ENCODE results near the gene TTBK2.

Gene TTBK2

DNA sequence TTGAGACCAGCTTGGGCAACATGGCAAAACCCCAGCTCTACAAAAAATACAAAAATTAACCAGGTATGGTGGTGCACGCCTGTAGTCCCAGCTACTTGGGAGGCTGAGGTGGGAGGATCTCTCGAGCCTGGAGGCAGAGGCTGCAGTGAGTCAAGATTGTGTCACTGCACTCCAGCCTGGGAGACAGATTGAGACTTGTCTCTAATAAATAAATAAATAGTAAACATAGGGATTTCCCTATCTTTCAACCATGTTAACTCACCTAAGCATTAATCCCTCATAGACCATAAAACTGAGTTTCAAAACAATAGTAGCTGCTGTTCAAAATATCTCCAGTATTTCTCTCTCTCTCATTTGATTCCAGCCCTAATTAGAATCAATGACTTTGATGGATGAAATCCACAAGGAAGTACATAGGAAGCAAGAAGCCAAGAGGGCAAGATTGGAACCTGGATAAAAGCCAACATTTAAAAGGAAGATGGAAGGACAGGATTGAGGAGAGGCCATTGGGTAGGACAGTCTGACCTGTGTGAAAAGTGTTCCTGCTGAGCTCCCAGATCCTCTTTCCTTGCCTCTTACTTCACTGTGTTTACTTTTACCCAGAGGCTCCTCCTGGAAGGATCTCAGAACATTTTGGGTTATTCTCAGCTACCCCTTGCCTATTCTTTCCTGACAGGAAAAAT lies 12.4 kb upstream of the TTBK2 start:
- Histone ChIP-seq H3K27ac (ENCODE audit: poor library complexity, severe bottlenecking) (peak overlapping the region; percentile 20), H3K27me3 (ENCODE audit: insufficient read depth, poor library complexity, severe bottlenecking) (no peaks in the 10 kb centered on the region), H3K36me3 (ENCODE audit: low read depth) (no peaks in the 10 kb centered on the region), H3K4me1 (ENCODE audit: insufficient read depth, poor library complexity, severe bottlenecking) (peaks cover 15% of the 10 kb centered on the region), H3K4me3 (ENCODE audit: severe bottlenecking) (no peak overlapping the region), H3K9me3 (ENCODE audit: severe bottlenecking) (no peaks in the 10 kb centered on the region)
- ATAC-seq (ENCODE audit: low read depth) (no peak), DNase-seq (ENCODE audit: low spot score) (no peak)
- TF ChIP-seq, protein P1, sequence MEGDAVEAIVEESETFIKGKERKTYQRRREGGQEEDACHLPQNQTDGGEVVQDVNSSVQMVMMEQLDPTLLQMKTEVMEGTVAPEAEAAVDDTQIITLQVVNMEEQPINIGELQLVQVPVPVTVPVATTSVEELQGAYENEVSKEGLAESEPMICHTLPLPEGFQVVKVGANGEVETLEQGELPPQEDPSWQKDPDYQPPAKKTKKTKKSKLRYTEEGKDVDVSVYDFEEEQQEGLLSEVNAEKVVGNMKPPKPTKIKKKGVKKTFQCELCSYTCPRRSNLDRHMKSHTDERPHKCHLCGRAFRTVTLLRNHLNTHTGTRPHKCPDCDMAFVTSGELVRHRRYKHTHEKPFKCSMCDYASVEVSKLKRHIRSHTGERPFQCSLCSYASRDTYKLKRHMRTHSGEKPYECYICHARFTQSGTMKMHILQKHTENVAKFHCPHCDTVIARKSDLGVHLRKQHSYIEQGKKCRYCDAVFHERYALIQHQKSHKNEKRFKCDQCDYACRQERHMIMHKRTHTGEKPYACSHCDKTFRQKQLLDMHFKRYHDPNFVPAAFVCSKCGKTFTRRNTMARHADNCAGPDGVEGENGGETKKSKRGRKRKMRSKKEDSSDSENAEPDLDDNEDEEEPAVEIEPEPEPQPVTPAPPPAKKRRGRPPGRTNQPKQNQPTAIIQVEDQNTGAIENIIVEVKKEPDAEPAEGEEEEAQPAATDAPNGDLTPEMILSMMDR (IDR thresholded peaks at IDR 0.05; ENCODE audit: poor library complexity, severe bottlenecking), result no peak

DNA sequence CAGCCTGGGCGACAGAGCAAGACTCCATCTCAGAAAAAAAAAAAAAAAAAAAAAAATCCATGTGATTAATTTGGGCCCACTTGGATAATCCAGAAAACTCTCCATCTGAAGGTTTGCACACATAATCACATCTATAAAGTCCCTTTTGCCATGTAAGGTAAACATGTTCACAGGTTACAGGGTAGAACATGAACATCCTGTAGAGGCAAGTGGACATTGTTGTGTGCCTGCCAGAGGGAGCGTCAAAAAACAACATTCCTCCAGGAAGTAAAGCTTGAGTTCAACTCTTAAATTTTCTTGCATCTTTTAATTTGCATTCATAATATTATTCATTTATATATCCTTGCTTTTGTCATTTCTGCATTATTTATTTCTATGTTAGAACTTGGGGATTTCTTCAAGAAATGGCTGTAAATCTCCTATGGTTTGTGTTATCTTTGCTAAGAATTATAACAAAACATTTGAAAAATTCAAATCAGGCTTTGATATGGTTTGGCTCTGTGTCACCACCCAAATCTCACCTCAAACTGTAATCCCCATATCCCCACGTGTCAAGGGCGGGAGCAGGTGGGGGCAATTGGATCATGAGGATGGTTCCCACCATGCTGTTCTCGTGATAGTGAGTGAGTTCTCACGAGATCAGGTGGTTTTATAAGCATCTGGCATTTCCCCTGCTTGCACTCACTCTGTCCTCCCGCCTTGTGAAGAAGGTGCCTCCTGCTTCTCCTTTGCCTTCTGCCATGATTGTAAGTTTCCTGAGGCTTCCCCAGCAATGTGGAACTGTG lies 11.3 kb upstream of the TTBK2 start:
- Histone ChIP-seq H3K27me3 (ENCODE audit: insufficient read depth, poor library complexity, severe bottlenecking) (no peaks in the 10 kb centered on the region), H3K36me3 (ENCODE audit: low read depth) (no peaks in the 10 kb centered on the region), H3K4me1 (ENCODE audit: insufficient read depth, poor library complexity, severe bottlenecking) (peaks cover 15% of the 10 kb centered on the region), H3K9me3 (ENCODE audit: severe bottlenecking) (no peaks in the 10 kb centered on the region), H3K4me3 (ENCODE audit: severe bottlenecking) (no peak overlapping the region), H3K27ac (ENCODE audit: poor library complexity, severe bottlenecking) (no peak overlapping the region)
- no peak for DNase-seq (ENCODE audit: low spot score)
- TF ChIP-seq, protein P1 (IDR thresholded peaks at IDR 0.05; ENCODE audit: poor library complexity, severe bottlenecking), result no peak
- ATAC-seq (ENCODE audit: low read depth), result no peak

DNA sequence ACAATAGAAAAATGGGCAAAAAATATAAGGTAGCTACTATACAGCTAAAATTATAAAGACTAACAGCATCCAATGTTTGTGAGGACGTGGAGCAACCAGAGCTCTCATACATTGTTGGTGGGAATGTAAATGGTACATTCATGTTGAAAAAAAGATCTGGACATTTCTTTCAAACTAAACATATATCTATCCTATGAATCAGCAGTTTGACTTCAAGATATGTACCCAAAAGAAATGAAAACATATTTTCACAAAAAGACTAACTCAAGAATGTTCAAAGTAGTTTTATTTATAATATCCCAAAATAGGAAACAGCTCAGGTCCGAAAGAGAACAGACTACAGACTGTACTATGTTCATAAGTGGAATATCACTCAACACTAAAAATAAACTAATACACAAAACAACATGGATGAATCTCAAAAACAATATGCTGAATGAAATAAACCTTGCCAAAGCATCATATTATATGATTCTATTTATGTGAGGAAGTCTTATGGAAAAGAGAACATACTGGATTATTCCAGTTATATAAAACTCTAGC lies 8.8 kb upstream of the TTBK2 start:
- Histone ChIP-seq H3K9me3 (ENCODE audit: severe bottlenecking) (no peaks in the 10 kb centered on the region), H3K27ac (ENCODE audit: poor library complexity, severe bottlenecking) (no peak overlapping the region), H3K4me3 (ENCODE audit: severe bottlenecking) (no peak overlapping the region), H3K4me1 (ENCODE audit: insufficient read depth, poor library complexity, severe bottlenecking) (peaks cover 9% of the 10 kb centered on the region), H3K36me3 (ENCODE audit: low read depth) (no peaks in the 10 kb centered on the region), H3K27me3 (ENCODE audit: insufficient read depth, poor library complexity, severe bottlenecking) (no peaks in the 10 kb centered on the region)
- ATAC-seq (ENCODE audit: low read depth), result no peak
- no peak for DNase-seq (ENCODE audit: low spot score)
- TF ChIP-seq, protein P1 (IDR thresholded peaks at IDR 0.05; ENCODE audit: poor library complexity, severe bottlenecking), result no peak

DNA sequence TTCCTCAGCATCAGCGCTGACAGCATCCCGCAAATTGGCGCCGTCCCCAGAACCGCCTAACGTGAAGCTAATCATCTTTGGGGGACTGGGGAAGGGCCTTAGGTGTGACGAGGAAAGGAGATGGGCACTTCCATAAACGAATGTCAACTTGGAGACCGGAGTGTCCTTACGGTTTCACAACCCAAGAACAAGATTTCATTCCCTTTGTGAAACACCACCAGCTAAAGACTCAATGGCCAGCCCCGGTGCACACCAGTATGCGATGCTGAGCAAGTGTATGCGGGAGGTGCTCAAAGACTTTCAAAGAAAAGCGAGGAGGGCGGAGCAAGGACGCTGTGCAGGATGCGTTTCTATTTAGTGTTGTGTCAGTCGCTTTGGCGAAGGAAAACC lies 759 bp upstream of the TTBK2 start:
- Histone ChIP-seq H3K27ac (ENCODE audit: poor library complexity, severe bottlenecking) (peak overlapping the region; percentile 13), H3K36me3 (ENCODE audit: low read depth) (peaks cover 3% of the 10 kb centered on the region), H3K9me3 (ENCODE audit: severe bottlenecking) (no peaks in the 10 kb centered on the region), H3K27me3 (ENCODE audit: insufficient read depth, poor library complexity, severe bottlenecking) (no peaks in the 10 kb centered on the region), H3K4me3 (ENCODE audit: severe bottlenecking) (peak overlapping the region; percentile 90), H3K4me1 (ENCODE audit: insufficient read depth, poor library complexity, severe bottlenecking) (peaks cover 17% of the 10 kb centered on the region)
- TF ChIP-seq, protein P1 (IDR thresholded peaks at IDR 0.05; ENCODE audit: poor library complexity, severe bottlenecking), result no peak
- ATAC-seq (ENCODE audit: low read depth), result 0 out of 3 replicates have a peak, but pooled peaks have one; percentile 3
- DNase-seq (ENCODE audit: low spot score), result no peak
